Type B pancreatic cell (in vitro differentiated cells): ENCODE data around the gene NECAB3. TPM values are rescaled to one million over a fixed set of nuclear protein-coding genes. Genes with fewer than 3 reads are reported as not detected.
A peak's percentile ranks its signal among the peaks of the same experiment; 100 is the strongest.

ENCODE experiments used
- DNase-seq: peaks from one replicate; pipeline ENCODE4 v3.0.0; 2021; ENCODE audit warnings: mixed read lengths; ENCODE audit not compliant: unreplicated experiment; ENCODE audit errors: extremely low spot score
- H3K27ac Mint-ChIP-seq: 2 replicates; pipeline ENCODE4 v1.8.0; 2021; ENCODE audit warnings: mild to moderate bottlenecking, mixed read lengths
- H3K27me3 Mint-ChIP-seq: 2 replicates; pipeline ENCODE4 v1.8.0; 2021; ENCODE audit warnings: mixed read lengths
- H3K36me3 Mint-ChIP-seq: 2 replicates; pipeline ENCODE4 v1.8.0; 2021; ENCODE audit warnings: mixed read lengths
- H3K4me1 Mint-ChIP-seq: one replicate; pipeline ENCODE4 v1.8.0; 2021; ENCODE audit warnings: mixed read lengths; ENCODE audit not compliant: unreplicated experiment
- H3K4me3 Mint-ChIP-seq: 2 replicates; pipeline ENCODE4 v1.8.0; 2021; ENCODE audit warnings: mild to moderate bottlenecking, mixed read lengths
- H3K9me3 Mint-ChIP-seq: 2 replicates; pipeline ENCODE4 v1.8.0; 2021; ENCODE audit warnings: mixed read lengths
- long read RNA-seq: library from polyadenylated mRNA; unstranded; transcript quantifications from one replicate; pipeline ENCODE4 v2.0.0, GENCODE V29; 2020
- total RNA-seq: library from RNA; stranded (reverse); gene quantifications from 2 replicates; pipeline ENCODE4 v1.2.1, GENCODE V29; 2021; ENCODE audit warnings: low replicate concordance
- TF ChIP-seq, protein P1 (sequence below): fragments of 200-600 bp; sonication (generic); conservative IDR thresholded peaks from 2 replicates; pipeline ENCODE4 v1.5.0; 2021; ENCODE audit warnings: antibody characterized with exemption, mild to moderate bottlenecking

Gene NECAB3
- total RNA-seq, result 67.4 and 68.2 TPM in 2 replicates
- long read RNA-seq, partial matches to known transcripts, result 1 of 1 reads
- long read RNA-seq, other reads (novel, unspliced or antisense), result 0 of 1 reads

GRCh38 chr20:33674294-33675135, at the start of gene NECAB3:
TSS of gene NECAB3 (minus strand) at chr20:33674428. CDS start at chr20:33674352, 76 bp downstream.
- Mint-ChIP-seq H3K27ac (peak within 1 kb of the TSS; percentile 79), H3K27me3 (no peaks in the 10 kb centered on the region), H3K36me3 (peaks cover 8% of the 10 kb centered on the region), H3K4me3 (peak within 1 kb of the TSS; percentile 86), H3K9me3 (no peaks in the 10 kb centered on the region), H3K4me1 (peaks cover 39% of the 10 kb centered on the region)
- TF ChIP-seq, protein P1, sequence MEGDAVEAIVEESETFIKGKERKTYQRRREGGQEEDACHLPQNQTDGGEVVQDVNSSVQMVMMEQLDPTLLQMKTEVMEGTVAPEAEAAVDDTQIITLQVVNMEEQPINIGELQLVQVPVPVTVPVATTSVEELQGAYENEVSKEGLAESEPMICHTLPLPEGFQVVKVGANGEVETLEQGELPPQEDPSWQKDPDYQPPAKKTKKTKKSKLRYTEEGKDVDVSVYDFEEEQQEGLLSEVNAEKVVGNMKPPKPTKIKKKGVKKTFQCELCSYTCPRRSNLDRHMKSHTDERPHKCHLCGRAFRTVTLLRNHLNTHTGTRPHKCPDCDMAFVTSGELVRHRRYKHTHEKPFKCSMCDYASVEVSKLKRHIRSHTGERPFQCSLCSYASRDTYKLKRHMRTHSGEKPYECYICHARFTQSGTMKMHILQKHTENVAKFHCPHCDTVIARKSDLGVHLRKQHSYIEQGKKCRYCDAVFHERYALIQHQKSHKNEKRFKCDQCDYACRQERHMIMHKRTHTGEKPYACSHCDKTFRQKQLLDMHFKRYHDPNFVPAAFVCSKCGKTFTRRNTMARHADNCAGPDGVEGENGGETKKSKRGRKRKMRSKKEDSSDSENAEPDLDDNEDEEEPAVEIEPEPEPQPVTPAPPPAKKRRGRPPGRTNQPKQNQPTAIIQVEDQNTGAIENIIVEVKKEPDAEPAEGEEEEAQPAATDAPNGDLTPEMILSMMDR, result no peak
- DNase-seq, result peak; percentile 92

GRCh38 chr20:33721391-33722140, 47.3 kb upstream of the NECAB3 start:
- TF ChIP-seq, protein P1, result no peak
- Mint-ChIP-seq H3K4me1 (peaks cover 21% of the 10 kb centered on the region), H3K36me3 (peaks cover 3% of the 10 kb centered on the region), H3K27me3 (no peaks in the 10 kb centered on the region), H3K4me3 (peak overlapping the region; percentile 47), H3K27ac (no peak overlapping the region), H3K9me3 (peaks cover 5% of the 10 kb centered on the region)
- DNase-seq, result no peak

- TF ChIP-seq, protein P1, result no peak
- peak within 1 kb of the TSS; percentile 78 for H3K27ac Mint-ChIP-seq
Measured at GRCh38 chr20:33719989-33720709, 45.9 kb upstream of the NECAB3 start, which contains the start of gene PXMP4. TSS of gene PXMP4 (minus strand) at chr20:33720310. CDS start at chr20:33720207, 103 bp downstream.

GRCh38 chr20:33719277-33719988, 45.2 kb upstream of the NECAB3 start:
- Mint-ChIP-seq H3K27ac (peak overlapping the region; percentile 78), H3K27me3 (no peaks in the 10 kb centered on the region), H3K9me3 (peaks cover 5% of the 10 kb centered on the region), H3K4me1 (peaks cover 13% of the 10 kb centered on the region), H3K36me3 (peaks cover 3% of the 10 kb centered on the region), H3K4me3 (peak overlapping the region; percentile 90)
- TF ChIP-seq, protein P1, result no peak
- DNase-seq, result no peak

More at GRCh38 chr20:33719989-33720709, 45.9 kb upstream of the NECAB3 start, which contains the start of gene PXMP4:
- H3K4me1 Mint-ChIP-seq, result peaks cover 16% of the 10 kb centered on the region
- H3K36me3 Mint-ChIP-seq, result peaks cover 3% of the 10 kb centered on the region
- peak; percentile 81 for DNase-seq
- peaks cover 5% of the 10 kb centered on the region for H3K9me3 Mint-ChIP-seq
- no peaks in the 10 kb centered on the region for H3K27me3 Mint-ChIP-seq
- H3K4me3 Mint-ChIP-seq, result peak within 1 kb of the TSS; percentile 90
